DOHH2 (cell line): ENCODE measurements around the gene KANK3.

Experiments used
- H3F3A ChIP-seq: fragments of 200-600 bp; sonication (generic), shearing (Covaris generic); 2 replicates; pipeline ENCODE4 v1.6.0; 2016; ENCODE audit warnings: antibody characterized with exemption, mild to moderate bottlenecking; ENCODE audit not compliant: control insufficient read depth, insufficient read depth
- H3K27ac ChIP-seq: fragments of 200-600 bp; sonication (generic); 2 replicates; pipeline ENCODE4 v1.5.1; 2014; ENCODE audit warnings: low read depth, mild to moderate bottlenecking, low read length, moderate library complexity
- H3K27me3 ChIP-seq: fragments of 200-600 bp; sonication (generic); 2 replicates; pipeline ENCODE4 v1.6.1; 2014; ENCODE audit warnings: mild to moderate bottlenecking, low read length, mixed read lengths; ENCODE audit not compliant: control insufficient read depth
- H3K36me3 ChIP-seq: fragments of 200-600 bp; sonication (generic); 2 replicates; pipeline ENCODE4 v1.6.1; 2014; ENCODE audit warnings: mild to moderate bottlenecking, low read length, moderate library complexity, mixed read lengths; ENCODE audit not compliant: control insufficient read depth
- H3K4me1 ChIP-seq: fragments of 200-600 bp; sonication (generic); 2 replicates; pipeline ENCODE4 v1.6.1; 2014; ENCODE audit warnings: mild to moderate bottlenecking, low read length, mixed read lengths; ENCODE audit not compliant: control insufficient read depth
- H3K4me2 ChIP-seq: fragments of 200-600 bp; sonication (generic); 2 replicates; pipeline ENCODE4 v1.6.0; 2014; ENCODE audit warnings: mild to moderate bottlenecking, low read length, moderate library complexity
- H3K4me3 ChIP-seq: fragments of 200-600 bp; sonication (generic); 2 replicates; pipeline ENCODE4 v1.5.1; 2014; ENCODE audit warnings: mild to moderate bottlenecking, low read length, mixed read lengths
- H3K79me2 ChIP-seq: fragments of 200-600 bp; sonication (generic); 2 replicates; pipeline ENCODE4 v1.6.1; 2014; ENCODE audit warnings: mild to moderate bottlenecking, low read length, mixed read lengths; ENCODE audit not compliant: control insufficient read depth
- H3K9me2 ChIP-seq: fragments of 200-600 bp; sonication (generic); replicated peaks from 2 replicates; pipeline ENCODE4 v1.6.1; 2014; ENCODE audit warnings: mild to moderate bottlenecking, low read length, mixed read lengths; ENCODE audit not compliant: control insufficient read depth
- H3K9me3 ChIP-seq: fragments of 200-600 bp; sonication (generic); 2 replicates; pipeline ENCODE4 v1.6.1; 2014; ENCODE audit warnings: antibody characterized with exemption, low read length, mixed read lengths; ENCODE audit not compliant: control insufficient read depth, insufficient read depth
- H4K20me1 ChIP-seq: fragments of 200-600 bp; sonication (generic); 2 replicates; pipeline ENCODE4 v1.6.0; 2014; ENCODE audit warnings: low read depth, mild to moderate bottlenecking, antibody characterized with exemption, low read length, moderate library complexity; ENCODE audit not compliant: control insufficient read depth, insufficient read depth
- EZH2phosphoT487 ChIP-seq: fragments of 200-600 bp; sonication (generic); IDR thresholded peaks from 2 replicates; pipeline ENCODE4 v1.6.1; 2017; ENCODE audit warnings: borderline replicate concordance, mild to moderate bottlenecking, antibody characterized with exemption, low read length, moderate library complexity, mixed read lengths
- TF ChIP-seq, protein P1 (sequence below): fragments of 200-600 bp; sonication (generic); IDR thresholded peaks from one replicate; pipeline ENCODE4 v1.5.1; 2014; ENCODE audit warnings: antibody characterized with exemption, mild to moderate bottlenecking, low read depth, low read length; ENCODE audit not compliant: poor library complexity, severe bottlenecking

KANK3 gene

DNA sequence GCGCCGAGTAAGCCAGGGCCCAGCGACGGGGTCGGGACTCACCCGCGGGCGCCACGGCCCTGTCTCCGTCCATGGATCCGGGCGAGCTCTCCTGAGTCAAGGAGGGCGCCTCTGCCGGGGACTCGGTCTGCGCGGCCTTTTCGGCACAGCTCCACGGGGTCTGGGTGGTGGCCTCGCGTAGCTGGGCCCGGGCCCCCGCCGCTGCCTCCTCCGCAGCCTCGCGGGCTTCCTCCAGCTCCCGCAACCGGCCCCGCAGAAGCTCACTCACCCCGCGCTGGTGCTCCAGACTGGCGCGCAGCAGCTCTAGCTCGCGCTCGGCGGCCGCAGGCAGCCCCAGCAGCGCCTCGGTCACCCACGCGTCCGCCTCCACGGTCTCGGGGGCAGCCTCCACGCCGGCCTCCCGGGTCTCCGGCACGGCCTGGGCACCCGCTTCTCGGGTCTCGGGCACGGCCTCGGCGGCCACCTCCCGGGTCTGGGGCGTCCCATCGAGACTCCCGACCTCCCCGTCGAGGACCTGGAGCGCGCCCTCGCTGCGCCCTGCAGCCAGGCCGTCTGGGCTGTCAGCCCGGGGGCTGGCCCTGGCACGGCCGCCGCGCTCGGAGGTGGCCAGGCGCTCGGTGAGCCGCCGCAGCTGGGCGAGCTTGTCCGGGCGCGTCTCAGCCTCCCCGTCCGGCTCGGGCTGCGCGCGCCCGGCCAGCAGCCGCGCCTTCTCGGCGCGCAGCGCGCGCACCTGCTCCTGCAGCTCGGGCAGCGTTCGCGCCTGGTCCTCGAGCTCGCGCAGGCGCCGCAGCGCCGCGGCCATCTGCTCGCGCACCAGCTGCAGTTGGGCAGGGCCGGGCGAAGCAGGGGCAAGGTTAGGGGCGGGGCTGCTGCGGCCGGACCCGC lies 8.4 kb downstream of the KANK3 start:
- Histone ChIP-seq H3F3A (no peaks in the 10 kb centered on the region), H3K9me3 (no peaks in the 10 kb centered on the region), H3K4me2 (no peak overlapping the region), H3K27me3 (peaks cover 10% of the 10 kb centered on the region), H3K4me3 (no peak overlapping the region), H4K20me1 (no peaks in the 10 kb centered on the region), H3K36me3 (no peaks in the 10 kb centered on the region), H3K4me1 (no peaks in the 10 kb centered on the region), H3K9me2 (no peaks in the 10 kb centered on the region), H3K27ac (no peak overlapping the region), H3K79me2 (no peaks in the 10 kb centered on the region)
- TF ChIP-seq EZH2phosphoT487, result no peak
- TF ChIP-seq, protein P1, sequence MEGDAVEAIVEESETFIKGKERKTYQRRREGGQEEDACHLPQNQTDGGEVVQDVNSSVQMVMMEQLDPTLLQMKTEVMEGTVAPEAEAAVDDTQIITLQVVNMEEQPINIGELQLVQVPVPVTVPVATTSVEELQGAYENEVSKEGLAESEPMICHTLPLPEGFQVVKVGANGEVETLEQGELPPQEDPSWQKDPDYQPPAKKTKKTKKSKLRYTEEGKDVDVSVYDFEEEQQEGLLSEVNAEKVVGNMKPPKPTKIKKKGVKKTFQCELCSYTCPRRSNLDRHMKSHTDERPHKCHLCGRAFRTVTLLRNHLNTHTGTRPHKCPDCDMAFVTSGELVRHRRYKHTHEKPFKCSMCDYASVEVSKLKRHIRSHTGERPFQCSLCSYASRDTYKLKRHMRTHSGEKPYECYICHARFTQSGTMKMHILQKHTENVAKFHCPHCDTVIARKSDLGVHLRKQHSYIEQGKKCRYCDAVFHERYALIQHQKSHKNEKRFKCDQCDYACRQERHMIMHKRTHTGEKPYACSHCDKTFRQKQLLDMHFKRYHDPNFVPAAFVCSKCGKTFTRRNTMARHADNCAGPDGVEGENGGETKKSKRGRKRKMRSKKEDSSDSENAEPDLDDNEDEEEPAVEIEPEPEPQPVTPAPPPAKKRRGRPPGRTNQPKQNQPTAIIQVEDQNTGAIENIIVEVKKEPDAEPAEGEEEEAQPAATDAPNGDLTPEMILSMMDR, result no peak

DNA sequence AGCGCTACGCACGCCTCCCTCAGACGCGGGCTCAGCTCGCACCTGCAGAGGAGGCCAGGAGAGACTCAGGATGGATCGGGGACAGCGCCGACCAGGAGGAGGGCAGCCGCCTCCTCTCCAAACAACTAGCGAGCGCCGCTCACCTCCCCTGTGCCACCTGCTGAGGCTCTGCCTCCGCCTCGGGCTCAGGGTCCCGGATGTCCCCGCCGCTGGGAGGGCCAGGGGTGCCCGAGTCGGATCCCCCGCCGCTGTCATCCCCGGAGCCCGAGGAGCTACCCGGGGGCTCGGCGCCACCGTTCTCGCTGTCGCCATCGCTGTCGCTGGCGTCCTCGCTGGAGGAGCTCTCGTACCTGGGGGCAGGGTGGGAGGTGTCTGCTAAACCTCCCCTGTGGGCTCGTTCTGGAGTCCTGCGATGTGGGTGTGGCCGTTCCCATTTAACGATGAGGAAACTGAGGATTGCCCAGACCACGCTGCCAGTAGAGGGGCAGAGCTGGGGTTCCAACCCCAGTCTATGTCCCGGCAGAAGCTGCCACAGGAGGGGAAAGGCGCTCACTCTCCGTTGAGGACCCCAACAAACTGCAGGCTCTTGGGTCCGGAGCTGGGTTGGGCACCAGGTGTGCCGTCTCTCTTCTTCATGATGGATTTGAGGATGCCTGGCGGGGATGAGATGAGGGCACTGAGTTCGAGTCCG lies 9.2 kb downstream of the KANK3 start:
- Histone ChIP-seq H3K36me3 (no peaks in the 10 kb centered on the region), H3K4me1 (no peaks in the 10 kb centered on the region), H3K4me3 (no peak overlapping the region), H3K27me3 (peaks cover 10% of the 10 kb centered on the region), H3K27ac (no peak overlapping the region), H3K79me2 (no peaks in the 10 kb centered on the region), H3K4me2 (no peak overlapping the region), H4K20me1 (no peaks in the 10 kb centered on the region), H3K9me2 (no peaks in the 10 kb centered on the region), H3K9me3 (no peaks in the 10 kb centered on the region), H3F3A (no peaks in the 10 kb centered on the region)
- TF ChIP-seq, protein P1, result no peak
- no peak for TF ChIP-seq EZH2phosphoT487

DNA sequence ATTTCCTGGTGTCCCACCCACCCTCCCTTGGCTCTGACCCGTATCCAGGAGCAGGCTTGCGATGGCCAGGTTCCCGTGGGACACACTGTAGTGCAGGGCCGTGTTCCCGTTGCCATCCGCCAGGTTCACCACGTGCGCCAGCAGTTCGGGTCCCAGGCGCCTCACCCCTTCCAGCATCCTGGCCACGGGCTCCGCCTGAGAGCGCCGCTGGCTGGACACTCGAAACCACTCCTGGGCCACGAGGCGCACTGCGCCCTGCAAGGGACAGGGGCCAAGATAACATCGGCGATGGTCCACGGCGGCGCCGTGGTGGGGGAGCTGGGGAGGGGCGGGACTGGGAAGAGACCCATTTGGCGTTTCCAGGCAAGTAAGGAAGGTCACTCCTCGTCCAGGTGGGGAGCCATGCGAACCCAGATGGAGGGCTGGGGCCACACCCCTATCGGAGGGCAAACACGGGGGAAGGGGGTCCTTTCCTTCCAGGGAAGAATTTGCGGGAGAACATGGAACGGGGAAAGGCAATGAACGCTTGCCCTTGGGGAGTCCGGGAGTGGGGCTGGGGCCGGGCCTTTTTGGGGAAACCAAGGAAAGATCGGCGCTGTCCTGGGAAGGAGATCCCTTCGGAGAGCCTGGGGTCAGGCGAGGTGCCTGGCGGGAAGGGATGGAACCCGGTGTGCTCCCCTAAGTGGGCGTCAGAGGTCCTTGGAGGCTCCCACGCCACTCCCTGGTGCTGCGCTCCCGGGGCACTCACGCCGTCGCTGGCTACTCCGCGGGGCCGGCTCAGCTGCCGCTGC lies 9.9 kb downstream of the KANK3 start:
- Histone ChIP-seq H3K4me3 (no peak overlapping the region), H4K20me1 (no peaks in the 10 kb centered on the region), H3K36me3 (no peaks in the 10 kb centered on the region), H3K79me2 (no peaks in the 10 kb centered on the region), H3K27me3 (peaks cover 14% of the 10 kb centered on the region), H3K4me1 (no peaks in the 10 kb centered on the region), H3F3A (no peaks in the 10 kb centered on the region), H3K9me2 (no peaks in the 10 kb centered on the region), H3K9me3 (no peaks in the 10 kb centered on the region), H3K4me2 (no peak overlapping the region), H3K27ac (no peak overlapping the region)
- TF ChIP-seq, protein P1, result no peak
- TF ChIP-seq EZH2phosphoT487, result no peak
